H9 (cell line): ENCODE data around the gene CIDEC. TPM values are rescaled to one million over a fixed set of nuclear protein-coding genes. Genes with fewer than 3 reads are reported as not detected.

ENCODE experiments used
- DNase-seq: peaks from one replicate; pipeline ENCODE4 v3.0.0-alpha.2; 2017
- H2AFZ ChIP-seq: one replicate; pipeline ENCODE4 v1.6.1; 2013; ENCODE audit warnings: mild to moderate bottlenecking, low read length, control low read depth, moderate library complexity
- H2AK5ac ChIP-seq: 2 replicates; pipeline ENCODE4 v1.6.1; 2013; ENCODE audit warnings: low read length, control low read depth, mixed read lengths; ENCODE audit not compliant: insufficient read length
- H2BK120ac ChIP-seq: one replicate; pipeline ENCODE4 v1.6.1; 2013; ENCODE audit warnings: low read depth, mild to moderate bottlenecking, low read length, control low read depth, inconsistent platforms; ENCODE audit not compliant: poor library complexity, severe bottlenecking
- H2BK12ac ChIP-seq: 2 replicates; pipeline ENCODE4 v1.6.1; 2013; ENCODE audit warnings: low read length, control low read depth, mixed read lengths, low read depth; ENCODE audit not compliant: insufficient read length
- H2BK15ac ChIP-seq: 2 replicates; pipeline ENCODE4 v1.6.1; 2013; ENCODE audit warnings: low read depth, low read length, control low read depth
- H2BK20ac ChIP-seq: one replicate; pipeline ENCODE4 v1.6.1; 2013; ENCODE audit warnings: low read depth, mild to moderate bottlenecking, low read length, control low read depth, inconsistent platforms; ENCODE audit not compliant: poor library complexity, severe bottlenecking
- H2BK5ac ChIP-seq: 2 replicates; pipeline ENCODE4 v1.6.1; 2013; ENCODE audit warnings: low read length, control low read depth, mixed read lengths; ENCODE audit not compliant: insufficient read length
- H3K14ac ChIP-seq: 2 replicates; pipeline ENCODE4 v1.6.1; 2013; ENCODE audit warnings: low read length, control low read depth; ENCODE audit not compliant: insufficient read depth
- H3K18ac ChIP-seq: 2 replicates; pipeline ENCODE4 v1.6.1; 2013; ENCODE audit warnings: low read depth, mild to moderate bottlenecking, mixed read lengths, low read length, control low read depth; ENCODE audit not compliant: insufficient read length
- H3K23ac ChIP-seq: 2 replicates; pipeline ENCODE4 v1.6.1; 2013; ENCODE audit warnings: low read length, control low read depth, mixed read lengths, low read depth; ENCODE audit not compliant: insufficient read length
- H3K23me2 ChIP-seq: 2 replicates; pipeline ENCODE4 v1.6.1; 2013; ENCODE audit warnings: low read depth, mild to moderate bottlenecking, mixed read lengths, low read length, control low read depth; ENCODE audit not compliant: insufficient read length, poor library complexity, severe bottlenecking
- H3K27ac ChIP-seq: 2 replicates; pipeline ENCODE4 v1.5.1; 2013; ENCODE audit warnings: low read length, control low read depth, mixed read lengths, low read depth; ENCODE audit not compliant: insufficient read length
- H3K27me3 ChIP-seq: 2 replicates; pipeline ENCODE4 v1.6.1; 2013; ENCODE audit warnings: low read length, control low read depth, inconsistent platforms; ENCODE audit not compliant: insufficient read depth
- H3K4ac ChIP-seq: 2 replicates; pipeline ENCODE4 v1.6.1; 2013; ENCODE audit warnings: low read depth, mild to moderate bottlenecking, control low read depth, inconsistent platforms, low read length, moderate library complexity
- H3K4me1 ChIP-seq: 2 replicates; pipeline ENCODE4 v1.6.1; 2013; ENCODE audit warnings: low read length, control low read depth, inconsistent platforms; ENCODE audit not compliant: insufficient read depth
- H3K4me2 ChIP-seq: 2 replicates; pipeline ENCODE4 v1.6.1; 2013; ENCODE audit warnings: low read length, control low read depth, mixed read lengths; ENCODE audit not compliant: insufficient read length, insufficient read depth
- H3K56ac ChIP-seq: 2 replicates; pipeline ENCODE4 v1.6.1; 2013; ENCODE audit warnings: low read depth, mild to moderate bottlenecking, mixed read lengths, low read length, control low read depth; ENCODE audit not compliant: insufficient read length
- H3K79me1 ChIP-seq: 2 replicates; pipeline ENCODE4 v1.6.1; 2013; ENCODE audit warnings: low read depth, mild to moderate bottlenecking, moderate library complexity, low read length, control low read depth, inconsistent platforms; ENCODE audit not compliant: insufficient read depth, poor library complexity, severe bottlenecking
- H3K79me2 ChIP-seq: 2 replicates; pipeline ENCODE4 v1.6.1; 2013; ENCODE audit warnings: low read length, control low read depth, inconsistent platforms; ENCODE audit not compliant: insufficient read depth
- H3K9ac ChIP-seq: 2 replicates; pipeline ENCODE4 v1.6.1; 2013; ENCODE audit warnings: low read length, control low read depth, mixed read lengths; ENCODE audit not compliant: insufficient read length; ENCODE audit errors: extremely low read depth
- H3K9me3 ChIP-seq: one replicate; pipeline ENCODE4 v1.6.1; 2013; ENCODE audit warnings: low read depth, low read length, inconsistent platforms; ENCODE audit not compliant: control insufficient read depth
- H3T11ph ChIP-seq: one replicate; pipeline ENCODE4 v1.6.1; 2013; ENCODE audit warnings: mild to moderate bottlenecking, low read length, control low read depth, inconsistent platforms
- H4K20me1 ChIP-seq: one replicate; pipeline ENCODE4 v1.6.1; 2013; ENCODE audit not compliant: control insufficient read depth, insufficient read length, insufficient read depth
- H4K5ac ChIP-seq: 2 replicates; pipeline ENCODE4 v1.6.1; 2013; ENCODE audit warnings: low read depth, mild to moderate bottlenecking, mixed read lengths, low read length, control low read depth; ENCODE audit not compliant: insufficient read length
- H4K8ac ChIP-seq: replicated peaks from 2 replicates; pipeline ENCODE4 v1.6.1; 2013; ENCODE audit warnings: low read length, control low read depth, mixed read lengths, low read depth; ENCODE audit not compliant: insufficient read length
- H4K91ac ChIP-seq: 2 replicates; pipeline ENCODE4 v1.6.1; 2013; ENCODE audit warnings: low read depth, mild to moderate bottlenecking, moderate library complexity, mixed read lengths, low read length, control low read depth; ENCODE audit not compliant: insufficient read length
- H3K27ac Mint-ChIP-seq, 3 experiments: 2 replicates in 2 of 3; 3 replicates in 1 of 3; pipeline ENCODE4 v1.8.0; 2020 to 2021; ENCODE audit warnings: mixed read lengths in 3 of 3, mild to moderate bottlenecking in 1 of 3, moderate library complexity in 1 of 3
- H3K27me3 Mint-ChIP-seq: 2 replicates; pipeline ENCODE4 v1.8.0; 2021; ENCODE audit warnings: low read depth, mild to moderate bottlenecking, moderate library complexity, mixed read lengths
- H3K36me3 Mint-ChIP-seq, 3 experiments: 2 replicates in 2 of 3; 3 replicates in 1 of 3; pipeline ENCODE4 v1.8.0; 2020 to 2021; ENCODE audit warnings: low read depth in 3 of 3, mixed read lengths in 3 of 3; ENCODE audit not compliant: insufficient read depth in 1 of 3
- H3K4me1 Mint-ChIP-seq, 2 experiments: 2 replicates each; pipeline ENCODE4 v1.8.0; 2020; ENCODE audit warnings: mixed read lengths in 2 of 2
- H3K4me3 Mint-ChIP-seq, 2 experiments: 2 replicates in 1 of 2; 3 replicates in 1 of 2; pipeline ENCODE4 v1.8.0; 2020 to 2021; ENCODE audit warnings: mild to moderate bottlenecking in 2 of 2, mixed read lengths in 2 of 2, moderate library complexity in 1 of 2
- H3K9me3 Mint-ChIP-seq, 2 experiments: 2 replicates in 1 of 2; 3 replicates in 1 of 2; pipeline ENCODE4 v1.8.0; 2020; ENCODE audit warnings: mild to moderate bottlenecking in 2 of 2, mixed read lengths in 2 of 2, moderate library complexity in 1 of 2
- WGBS: extraction: QIAGEN DNeasy Blood & Tissue Kit; methylation state at CpG from one replicate; pipeline ENCODE4 v1.1.7; 2013; ENCODE audit warnings: missing lambda C conversion rate, low lambda C conversion rate, mixed read lengths; ENCODE audit not compliant: insufficient read length; ENCODE audit errors: extremely low coverage; 5-methylcytosine and 5-hydroxymethylcytosine counted together
- total RNA-seq: library from RNA; stranded (reverse); gene quantifications from 2 replicates; pipeline ENCODE4 v1.2.1, GENCODE V29; 2021
- TF ChIP-seq, protein P1 (sequence below): fragments of 200-600 bp; sonication (generic); conservative IDR thresholded peaks from 3 replicates; pipeline ENCODE4 v1.8.0; 2021; ENCODE audit warnings: antibody characterized with exemption, mild to moderate bottlenecking

CIDEC gene
- total RNA-seq, 1 experiment from 2014 or later: not detected

- H3K27me3 Mint-ChIP-seq: peaks cover 31% of the 10 kb centered on the region
- Histone ChIP-seq H4K5ac (no peak overlapping the region), H3K23ac (no peak overlapping the region), H4K8ac (no peak overlapping the region), H2BK20ac (no peak overlapping the region), H3K23me2 (peaks cover 5% of the 10 kb centered on the region), H4K91ac (no peak overlapping the region), H3K27me3 (no peaks in the 10 kb centered on the region; the same call in 1 of the 2 replicates), H3K18ac (no peak overlapping the region), H3K4me2 (peak overlapping the region; percentile 34), H2AK5ac (no peak overlapping the region), H3K4ac (no peak overlapping the region), H2BK12ac (no peak overlapping the region), H3K56ac (no peak overlapping the region), H2BK15ac (no peak overlapping the region), H2BK5ac (no peak overlapping the region), H3K79me2 (no peaks in the 10 kb centered on the region), H4K20me1 (no peaks in the 10 kb centered on the region), H3K9ac (no peak overlapping the region), H3T11ph (no peak overlapping the region), H3K14ac (no peak overlapping the region), H2AFZ (no peak overlapping the region), H3K27ac (no peak overlapping the region), H2BK120ac (no peak overlapping the region), H3K4me1 (no peaks in the 10 kb centered on the region), H3K9me3 (no peaks in the 10 kb centered on the region), H3K79me1 (no peaks in the 10 kb centered on the region)
- peaks cover 15 to 33% of the 10 kb centered on the region in 2 experiments for H3K4me1 Mint-ChIP-seq
- H3K27ac Mint-ChIP-seq: no peak overlapping the region
- H3K36me3 Mint-ChIP-seq: no peaks in the 10 kb centered on the region
- peak; percentile 85 for DNase-seq
- peak overlapping the region; percentile 59 to 73 for H3K4me3 Mint-ChIP-seq
- WGBS: no CpG with 5 or more reads among the region's 45 CpGs
- no peaks in the 10 kb centered on the region for H3K9me3 Mint-ChIP-seq
- TF ChIP-seq, protein P1, sequence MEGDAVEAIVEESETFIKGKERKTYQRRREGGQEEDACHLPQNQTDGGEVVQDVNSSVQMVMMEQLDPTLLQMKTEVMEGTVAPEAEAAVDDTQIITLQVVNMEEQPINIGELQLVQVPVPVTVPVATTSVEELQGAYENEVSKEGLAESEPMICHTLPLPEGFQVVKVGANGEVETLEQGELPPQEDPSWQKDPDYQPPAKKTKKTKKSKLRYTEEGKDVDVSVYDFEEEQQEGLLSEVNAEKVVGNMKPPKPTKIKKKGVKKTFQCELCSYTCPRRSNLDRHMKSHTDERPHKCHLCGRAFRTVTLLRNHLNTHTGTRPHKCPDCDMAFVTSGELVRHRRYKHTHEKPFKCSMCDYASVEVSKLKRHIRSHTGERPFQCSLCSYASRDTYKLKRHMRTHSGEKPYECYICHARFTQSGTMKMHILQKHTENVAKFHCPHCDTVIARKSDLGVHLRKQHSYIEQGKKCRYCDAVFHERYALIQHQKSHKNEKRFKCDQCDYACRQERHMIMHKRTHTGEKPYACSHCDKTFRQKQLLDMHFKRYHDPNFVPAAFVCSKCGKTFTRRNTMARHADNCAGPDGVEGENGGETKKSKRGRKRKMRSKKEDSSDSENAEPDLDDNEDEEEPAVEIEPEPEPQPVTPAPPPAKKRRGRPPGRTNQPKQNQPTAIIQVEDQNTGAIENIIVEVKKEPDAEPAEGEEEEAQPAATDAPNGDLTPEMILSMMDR: peak; percentile 59
These were observed 17.5 kb downstream of the CIDEC start for GRCh38 chr3:9862391-9863057.
